SU-DHL-6 (cell line): ENCODE results near the gene C13orf46.

Source experiments
- CTCF ChIP-seq: fragments of 200-600 bp; sonication (generic); IDR thresholded peaks from one replicate; pipeline ENCODE4 v1.5.1; 2017; ENCODE audit warnings: antibody characterized with exemption, mild to moderate bottlenecking, low read length, moderate library complexity; ENCODE audit not compliant: insufficient read depth, poor library complexity, severe bottlenecking
- EZH2phosphoT487 ChIP-seq: fragments of 200-600 bp; sonication (generic), shearing (Covaris generic); conservative IDR thresholded peaks from 2 replicates; pipeline ENCODE4 v1.6.1; 2018; ENCODE audit warnings: mild to moderate bottlenecking, antibody characterized with exemption, low read length, moderate library complexity, mixed read lengths

DNA sequence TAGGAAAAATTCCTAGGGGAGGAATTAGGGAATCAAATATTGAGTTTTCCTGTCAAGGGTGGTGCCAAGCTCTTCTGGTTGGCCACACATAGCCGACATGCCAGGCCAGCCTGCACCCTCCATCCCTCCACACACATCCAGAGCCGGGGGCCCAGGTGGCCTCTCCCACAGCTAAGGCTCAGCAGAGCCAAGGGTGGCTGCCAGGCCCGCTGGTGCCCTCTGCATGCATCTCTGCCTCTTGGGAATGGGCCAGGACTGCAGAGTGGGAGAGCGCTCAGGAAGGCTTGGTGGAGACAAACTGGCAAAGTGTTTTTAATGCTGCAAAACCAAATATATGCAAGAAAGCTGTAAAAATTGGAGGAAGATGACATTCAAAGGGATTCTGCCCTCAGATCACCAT lies 67.3 kb downstream of the C13orf46 start:
- TF ChIP-seq CTCF, result no peak
- no peak for TF ChIP-seq EZH2phosphoT487
